Dendritic cell treated with granulocyte-macrophage colony-stimulating factor and Interleukin-4, amounts not matched to agents 40 ng/mL and 50 ng/mL, for 4 days (primary cell): Measurements from ENCODE around the gene PCBP4.

ENCODE experiments used
- H3K27ac Mint-ChIP-seq: one replicate; pipeline ENCODE4 v1.8.0; 2022; ENCODE audit warnings: mild to moderate bottlenecking, mixed read lengths
- H3K27me3 Mint-ChIP-seq: one replicate; pipeline ENCODE4 v1.8.0; 2022; ENCODE audit warnings: mild to moderate bottlenecking, mixed read lengths
- H3K36me3 Mint-ChIP-seq: one replicate; pipeline ENCODE4 v1.8.0; 2022; ENCODE audit warnings: low read depth, mixed read lengths
- H3K4me1 Mint-ChIP-seq: one replicate; pipeline ENCODE4 v1.8.0; 2022; ENCODE audit warnings: low read depth, mixed read lengths
- H3K4me3 Mint-ChIP-seq: one replicate; pipeline ENCODE4 v1.8.0; 2022; ENCODE audit warnings: mild to moderate bottlenecking, moderate library complexity, mixed read lengths
- H3K9me3 Mint-ChIP-seq: one replicate; pipeline ENCODE4 v1.8.0; 2022; ENCODE audit warnings: mixed read lengths
- intact Hi-C: fragments of 100-400 bp; cut with micrococcal nuclease; formaldehyde crosslinking; loops from one replicate; pipeline ENCODE4 v1.15.0; 2022

PCBP4 gene

GRCh38 chr3:51974277-51974962 lies 7.2 kb upstream of the PCBP4 start:
- Mint-ChIP-seq H3K4me3 (peak overlapping the region; percentile 92), H3K27ac (peak overlapping the region; percentile 96), H3K36me3 (peaks cover 21% of the 10 kb centered on the region), H3K9me3 (no peaks in the 10 kb centered on the region), H3K4me1 (peaks cover 45% of the 10 kb centered on the region), H3K27me3 (peaks cover 3% of the 10 kb centered on the region)
- intact Hi-C loops, result loop anchor here (1.0 kb wide), 1 partner anchor 32 kb away; the partner anchor contains the start of gene PARP3

- Mint-ChIP-seq H3K4me3 (no peak overlapping the region), H3K9me3 (no peaks in the 10 kb centered on the region), H3K27ac (no peak overlapping the region), H3K4me1 (peaks cover 57% of the 10 kb centered on the region), H3K27me3 (peaks cover 26% of the 10 kb centered on the region), H3K36me3 (peaks cover 27% of the 10 kb centered on the region)
- intact Hi-C loops, result no loop called here
These were observed 4.1 kb upstream of the PCBP4 start for GRCh38 chr3:51971350-51971749.

- no peak overlapping the region for H3K27ac Mint-ChIP-seq
- H3K4me3 Mint-ChIP-seq, result no peak overlapping the region
- peaks cover 52% of the 10 kb centered on the region for H3K4me1 Mint-ChIP-seq
- H3K27me3 Mint-ChIP-seq, result peaks cover 31% of the 10 kb centered on the region
- no peaks in the 10 kb centered on the region for H3K9me3 Mint-ChIP-seq
- peaks cover 27% of the 10 kb centered on the region for H3K36me3 Mint-ChIP-seq
- intact Hi-C loops, result no loop called here
These were observed 3.5 kb upstream of the PCBP4 start for GRCh38 chr3:51970606-51971300.

DNA sequence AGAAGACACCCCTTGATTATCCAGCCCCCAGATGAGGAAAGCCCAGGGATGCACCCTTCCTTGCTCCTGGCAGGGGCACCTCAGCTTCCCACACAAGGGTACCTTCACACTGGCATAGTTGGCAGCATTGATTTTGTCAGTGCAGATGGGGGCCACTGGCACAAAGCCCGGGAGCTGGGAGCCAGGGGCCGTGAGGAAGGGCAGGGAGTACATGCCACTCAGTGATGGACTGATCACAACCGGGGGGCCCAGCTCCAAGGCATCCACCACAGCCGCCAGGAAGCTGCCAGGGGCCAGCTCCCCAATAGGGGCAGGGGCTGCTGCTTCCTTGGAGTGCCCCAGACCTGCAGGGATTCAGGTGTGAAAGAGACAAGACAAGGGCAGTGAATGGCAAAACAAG lies 2.6 kb upstream of the PCBP4 start:
- intact Hi-C loops, result loop anchor here (2.0 kb wide), 1 partner anchor 15 kb away; the partner anchor contains the start of gene GPR62
- Mint-ChIP-seq H3K4me1 (peaks cover 43% of the 10 kb centered on the region), H3K27ac (no peak overlapping the region), H3K4me3 (no peak overlapping the region), H3K9me3 (no peaks in the 10 kb centered on the region), H3K36me3 (peaks cover 19% of the 10 kb centered on the region), H3K27me3 (peaks cover 41% of the 10 kb centered on the region)

DNA sequence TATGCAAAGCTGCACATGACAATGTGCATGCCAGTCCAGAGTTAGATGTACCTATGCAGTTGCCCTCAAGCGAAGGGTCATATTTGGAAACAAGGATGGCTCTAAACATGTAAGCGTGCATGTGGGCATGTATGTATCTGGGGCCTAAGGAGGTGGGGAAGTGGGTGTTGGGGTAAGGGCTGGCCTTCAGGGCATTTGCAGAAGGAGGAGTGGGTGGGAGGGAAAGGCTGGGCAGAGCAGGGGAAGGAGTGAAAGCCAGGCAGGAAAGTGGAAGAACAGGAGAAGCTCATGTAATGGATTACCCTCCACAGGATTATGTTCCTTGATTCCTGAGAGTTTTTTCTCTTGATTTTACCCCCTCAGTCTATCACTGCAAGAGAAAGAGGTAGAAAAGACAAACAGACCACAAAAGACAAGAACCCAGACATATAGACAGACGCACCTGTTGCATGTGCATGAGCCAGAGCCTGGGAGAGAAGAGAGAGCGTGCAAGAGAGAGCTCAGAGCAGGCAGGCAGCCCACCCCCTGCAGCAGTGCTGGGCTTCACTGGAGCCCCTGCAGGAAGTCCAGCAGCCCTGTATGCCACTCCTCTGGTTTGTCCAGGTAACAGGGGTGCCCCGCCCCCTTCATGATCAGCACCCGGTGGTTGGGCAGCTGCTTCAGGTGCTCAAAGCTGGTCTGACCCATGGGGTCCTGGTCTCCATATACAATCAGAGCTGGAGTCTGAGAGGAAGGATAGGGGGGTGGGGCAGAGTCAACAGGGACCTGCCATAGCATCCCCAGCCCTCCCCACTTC lies 1.8 kb upstream of the PCBP4 start:
- Mint-ChIP-seq H3K36me3 (peaks cover 19% of the 10 kb centered on the region), H3K27ac (no peak overlapping the region), H3K4me3 (no peak overlapping the region), H3K9me3 (no peaks in the 10 kb centered on the region), H3K27me3 (peaks cover 48% of the 10 kb centered on the region), H3K4me1 (peaks cover 35% of the 10 kb centered on the region)
- intact Hi-C loops, result loop anchor here (2.0 kb wide), 1 partner anchor 14 kb away; the partner anchor contains the start of gene GPR62

GRCh38 chr3:51968170-51968775 lies 1.0 kb upstream of the PCBP4 start:
- peak overlapping the region; percentile 87 for H3K4me3 Mint-ChIP-seq
- intact Hi-C loops, result loop anchor here (2.0 kb wide), 1 partner anchor 13 kb away; the partner anchor contains the start of gene GPR62
- H3K4me1 Mint-ChIP-seq, result peaks cover 28% of the 10 kb centered on the region
- H3K27me3 Mint-ChIP-seq, result peaks cover 55% of the 10 kb centered on the region
- H3K36me3 Mint-ChIP-seq, result peaks cover 12% of the 10 kb centered on the region
- H3K27ac Mint-ChIP-seq, result peak overlapping the region; percentile 44
- no peaks in the 10 kb centered on the region for H3K9me3 Mint-ChIP-seq

- intact Hi-C loops, result no loop called here
- peaks cover 65% of the 10 kb centered on the region for H3K27me3 Mint-ChIP-seq
- peaks cover 12% of the 10 kb centered on the region for H3K36me3 Mint-ChIP-seq
- peaks cover 28% of the 10 kb centered on the region for H3K4me1 Mint-ChIP-seq
- no peaks in the 10 kb centered on the region for H3K9me3 Mint-ChIP-seq
- peak overlapping the region; percentile 65 for H3K4me3 Mint-ChIP-seq
- H3K27ac Mint-ChIP-seq, result no peak overlapping the region
These were observed 301 bp downstream of the PCBP4 start for GRCh38 chr3:51966922-51967383.

- Mint-ChIP-seq H3K4me3 (peak overlapping the region; percentile 65), H3K36me3 (peaks cover 12% of the 10 kb centered on the region), H3K27me3 (peaks cover 70% of the 10 kb centered on the region), H3K9me3 (no peaks in the 10 kb centered on the region), H3K4me1 (peaks cover 28% of the 10 kb centered on the region), H3K27ac (no peak overlapping the region)
- intact Hi-C loops, result no loop called here
These were observed 768 bp downstream of the PCBP4 start for GRCh38 chr3:51966486-51966885.

GRCh38 chr3:51966016-51966415 lies 1.2 kb downstream of the PCBP4 start:
- H3K9me3 Mint-ChIP-seq, result no peaks in the 10 kb centered on the region
- intact Hi-C loops, result no loop called here
- H3K4me3 Mint-ChIP-seq, result peak overlapping the region; percentile 65
- peaks cover 25% of the 10 kb centered on the region for H3K4me1 Mint-ChIP-seq
- H3K36me3 Mint-ChIP-seq, result peaks cover 12% of the 10 kb centered on the region
- no peak overlapping the region for H3K27ac Mint-ChIP-seq
- peaks cover 75% of the 10 kb centered on the region for H3K27me3 Mint-ChIP-seq

DNA sequence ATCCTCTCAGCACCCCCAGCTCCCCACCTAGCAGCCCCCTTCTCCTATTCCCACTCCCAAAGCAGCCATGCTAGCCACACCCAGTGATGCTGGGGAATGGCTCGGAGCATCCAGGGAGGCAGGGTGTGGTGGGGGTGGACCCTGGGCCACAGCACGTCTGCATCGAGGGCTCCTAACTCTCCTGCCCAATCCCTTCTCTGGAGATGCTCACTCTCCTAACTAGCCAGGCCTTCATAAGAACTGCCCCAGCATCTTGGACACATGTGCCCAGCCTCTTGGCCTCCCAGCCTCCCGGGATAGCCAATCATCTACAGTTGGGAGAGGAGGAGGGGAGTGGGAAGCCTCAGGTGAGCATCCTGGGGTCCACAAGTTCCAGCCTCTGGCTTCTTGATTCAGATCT lies 2.7 kb downstream of the PCBP4 start:
- H3K27me3 Mint-ChIP-seq, result peaks cover 85% of the 10 kb centered on the region
- no peak overlapping the region for H3K27ac Mint-ChIP-seq
- no peaks in the 10 kb centered on the region for H3K9me3 Mint-ChIP-seq
- intact Hi-C loops, result no loop called here
- H3K36me3 Mint-ChIP-seq, result peaks cover 7% of the 10 kb centered on the region
- no peak overlapping the region for H3K4me3 Mint-ChIP-seq
- H3K4me1 Mint-ChIP-seq, result peaks cover 24% of the 10 kb centered on the region

DNA sequence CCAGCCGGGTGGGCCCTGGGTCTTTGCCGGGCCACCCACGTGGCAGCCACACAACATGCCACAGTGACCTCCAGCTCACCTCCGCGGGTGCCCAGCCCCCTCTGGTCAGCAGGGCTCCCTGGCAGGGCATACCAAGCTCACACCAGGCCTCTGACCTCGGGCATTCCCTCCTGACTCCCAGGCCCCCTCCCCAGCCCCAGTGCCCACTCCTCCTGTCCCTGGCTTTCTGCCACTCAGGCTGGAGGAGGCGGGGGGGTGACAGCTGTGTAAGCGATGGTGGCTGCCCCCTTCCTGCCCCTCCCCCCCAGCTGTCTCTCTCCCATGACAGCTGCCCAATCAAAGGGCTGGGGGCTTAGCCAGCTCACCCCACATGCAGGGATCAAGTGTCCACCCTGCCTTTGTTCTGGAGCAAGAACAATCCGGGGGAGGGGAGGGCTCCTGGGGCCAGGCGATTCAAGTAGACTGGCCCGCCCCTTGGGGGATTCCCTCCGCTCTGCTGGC lies 3.3 kb downstream of the PCBP4 start:
- Mint-ChIP-seq H3K4me3 (no peak overlapping the region), H3K27me3 (peaks cover 86% of the 10 kb centered on the region), H3K4me1 (peaks cover 20% of the 10 kb centered on the region), H3K9me3 (no peaks in the 10 kb centered on the region), H3K27ac (no peak overlapping the region), H3K36me3 (peaks cover 2% of the 10 kb centered on the region)
- intact Hi-C loops, result no loop called here

DNA sequence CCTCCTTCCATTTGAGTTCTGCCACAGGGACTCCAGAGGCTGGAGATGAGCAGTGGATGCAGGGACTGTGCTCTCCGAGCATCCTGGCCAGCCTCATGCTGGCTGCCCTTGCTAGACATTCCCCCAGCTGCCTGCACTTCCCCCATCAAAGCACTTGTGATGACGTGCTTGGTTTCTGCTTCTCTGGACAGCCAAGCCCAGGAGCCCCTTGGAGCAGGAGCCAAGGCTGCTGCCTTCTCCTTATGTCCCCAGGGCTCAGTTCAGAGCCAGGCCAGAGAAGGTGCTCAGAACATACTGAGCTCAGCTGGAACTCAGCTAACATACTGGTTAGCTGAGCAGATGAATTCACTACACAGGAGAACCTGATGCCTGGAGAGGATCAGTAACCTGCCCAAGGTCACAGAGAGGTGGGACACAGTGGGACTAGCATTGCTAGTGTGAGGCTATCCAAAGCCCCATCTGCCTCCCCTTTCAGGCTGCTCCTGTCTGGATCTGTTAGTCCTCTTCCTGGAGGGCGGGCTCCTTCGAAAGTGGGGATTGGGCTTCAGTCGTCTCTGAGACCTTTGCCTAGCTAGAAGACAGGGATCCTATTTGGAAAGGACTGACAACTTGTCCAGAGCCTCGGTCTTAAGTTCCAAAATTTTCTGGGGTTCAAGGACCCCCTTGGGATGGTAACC lies 4.3 kb downstream of the PCBP4 start:
- no peak overlapping the region for H3K4me3 Mint-ChIP-seq
- intact Hi-C loops, result no loop called here
- H3K27ac Mint-ChIP-seq, result no peak overlapping the region
- H3K27me3 Mint-ChIP-seq, result peaks cover 85% of the 10 kb centered on the region
- H3K4me1 Mint-ChIP-seq, result peaks cover 15% of the 10 kb centered on the region
- no peaks in the 10 kb centered on the region for H3K36me3 Mint-ChIP-seq
- no peaks in the 10 kb centered on the region for H3K9me3 Mint-ChIP-seq
